LNCaP clone FGC (cell line): ENCODE data around the gene CDK18.
"Not testable (repeated sequence)": the region's sequence is repeated elsewhere in the genome, so short reads cannot be mapped to it uniquely, and the experiment has no call there.

ENCODE experiments used
- DNase-seq: peaks from one replicate; pipeline ENCODE4 v3.0.0-alpha.2; 2011; ENCODE audit warnings: low read depth
- H3K4me3 ChIP-seq: 2 replicates; pipeline ENCODE4 v1.5.1; 2011; ENCODE audit warnings: mild to moderate bottlenecking, low read depth, low read length, control low read depth
- TF ChIP-seq, protein P1 (sequence below): IDR thresholded peaks from 2 replicates; pipeline ENCODE4 v1.5.1; 2012; ENCODE audit warnings: mild to moderate bottlenecking; ENCODE audit not compliant: control insufficient read depth, insufficient read depth; ENCODE audit errors: extremely low read depth

Gene CDK18

DNA sequence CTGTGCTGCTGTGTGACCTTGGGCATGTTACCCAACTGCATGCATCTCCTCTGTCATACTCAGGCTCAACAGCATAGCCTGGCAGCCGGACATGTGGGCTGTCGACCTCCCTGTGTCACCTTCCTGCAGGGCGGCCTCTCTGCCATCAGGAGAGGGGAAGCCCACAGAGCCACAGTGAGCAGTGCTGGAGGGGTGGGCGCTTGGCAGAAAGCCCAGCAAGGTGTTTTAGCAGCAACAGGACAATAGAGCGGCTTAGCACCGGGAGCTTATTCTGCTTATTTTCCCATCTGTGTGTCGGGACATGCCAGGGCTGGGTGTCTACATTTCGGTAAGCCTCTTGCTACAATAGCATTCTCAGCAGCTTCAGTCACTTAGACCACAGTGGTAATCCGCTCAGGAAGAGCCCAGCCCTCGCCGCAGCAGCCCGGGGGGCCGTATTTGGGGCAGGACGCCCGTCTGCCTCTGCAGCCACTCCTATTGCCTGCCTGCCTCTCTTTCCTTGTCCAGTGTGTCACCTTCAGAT is 22.8 kb upstream of the CDK18 start:
- no peak for DNase-seq
- H3K4me3 ChIP-seq, result no peak overlapping the region
- TF ChIP-seq, protein P1, sequence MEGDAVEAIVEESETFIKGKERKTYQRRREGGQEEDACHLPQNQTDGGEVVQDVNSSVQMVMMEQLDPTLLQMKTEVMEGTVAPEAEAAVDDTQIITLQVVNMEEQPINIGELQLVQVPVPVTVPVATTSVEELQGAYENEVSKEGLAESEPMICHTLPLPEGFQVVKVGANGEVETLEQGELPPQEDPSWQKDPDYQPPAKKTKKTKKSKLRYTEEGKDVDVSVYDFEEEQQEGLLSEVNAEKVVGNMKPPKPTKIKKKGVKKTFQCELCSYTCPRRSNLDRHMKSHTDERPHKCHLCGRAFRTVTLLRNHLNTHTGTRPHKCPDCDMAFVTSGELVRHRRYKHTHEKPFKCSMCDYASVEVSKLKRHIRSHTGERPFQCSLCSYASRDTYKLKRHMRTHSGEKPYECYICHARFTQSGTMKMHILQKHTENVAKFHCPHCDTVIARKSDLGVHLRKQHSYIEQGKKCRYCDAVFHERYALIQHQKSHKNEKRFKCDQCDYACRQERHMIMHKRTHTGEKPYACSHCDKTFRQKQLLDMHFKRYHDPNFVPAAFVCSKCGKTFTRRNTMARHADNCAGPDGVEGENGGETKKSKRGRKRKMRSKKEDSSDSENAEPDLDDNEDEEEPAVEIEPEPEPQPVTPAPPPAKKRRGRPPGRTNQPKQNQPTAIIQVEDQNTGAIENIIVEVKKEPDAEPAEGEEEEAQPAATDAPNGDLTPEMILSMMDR, result no peak

- not testable (repeated sequence) for H3K4me3 ChIP-seq, DNase-seq
Observed at GRCh38 chr1:205482587-205482986, 21.9 kb upstream of the CDK18 start.

DNA sequence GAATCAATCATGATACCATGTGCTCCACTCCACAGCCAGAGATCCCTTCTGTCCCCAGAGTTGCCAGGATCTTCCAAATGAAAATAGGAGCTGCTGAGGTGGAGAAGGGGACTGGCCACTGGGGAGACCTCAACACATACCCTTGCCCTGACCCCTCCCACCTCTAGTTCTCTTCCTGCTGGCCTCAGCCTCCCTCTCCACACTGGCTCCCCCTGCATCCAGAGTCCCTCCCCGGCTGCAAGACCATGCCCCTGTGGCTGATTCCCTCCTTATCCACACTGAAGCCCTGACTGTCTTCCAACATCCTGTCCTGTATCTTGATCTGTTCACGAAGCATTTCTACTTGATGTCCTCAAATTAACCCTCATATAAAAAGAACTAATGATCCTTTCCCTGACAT is 21.1 kb upstream of the CDK18 start:
- H3K4me3 ChIP-seq, result no peak overlapping the region
- TF ChIP-seq, protein P1, result no peak
- no peak for DNase-seq

DNA sequence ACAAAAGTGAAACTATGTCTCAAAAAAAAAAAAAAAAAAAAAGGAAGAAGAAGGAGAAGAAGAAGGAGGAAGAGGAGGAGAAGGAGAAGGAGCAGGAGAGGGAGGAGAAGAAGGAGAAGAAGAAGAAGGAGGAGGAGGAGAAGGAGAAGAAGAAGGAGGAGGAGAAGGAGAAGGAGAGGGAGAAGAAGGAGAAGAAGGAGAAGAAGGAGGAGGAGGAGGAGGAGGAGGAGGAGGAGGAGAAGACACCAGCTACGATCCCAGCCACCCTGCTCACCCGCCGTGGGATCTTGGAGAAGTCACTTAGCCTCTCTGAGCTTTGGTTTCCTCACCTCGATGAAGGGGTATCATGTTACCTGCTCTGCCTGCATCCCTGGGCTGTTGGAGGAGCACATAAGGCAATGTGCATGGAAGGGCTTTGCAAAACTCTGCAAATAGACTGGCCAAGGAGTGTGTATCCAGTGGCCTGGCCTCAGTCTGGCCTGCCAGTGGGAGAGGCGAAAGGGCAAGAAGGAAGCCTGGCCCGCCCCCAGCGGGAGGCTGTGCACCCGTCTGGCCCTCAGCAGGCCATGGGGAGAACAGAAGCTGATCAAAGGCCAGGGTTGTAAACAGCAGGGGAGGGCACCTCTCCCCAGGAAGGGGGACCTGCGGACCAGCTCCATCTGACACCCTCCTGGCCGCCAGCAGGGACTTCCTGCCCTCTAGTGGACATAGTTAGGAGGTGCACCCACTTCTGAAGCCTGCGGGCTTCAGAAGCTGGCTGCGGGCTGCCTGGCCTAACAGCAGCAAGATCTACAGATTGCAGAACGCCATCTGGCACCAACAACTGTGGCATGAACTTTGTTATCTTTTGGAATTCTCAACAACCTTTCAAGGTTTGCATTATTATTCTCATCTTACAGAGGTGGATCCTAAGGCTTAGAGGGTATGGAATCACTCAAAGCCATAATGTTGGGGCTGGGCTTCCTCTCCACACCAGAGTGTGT is 19.2 kb upstream of the CDK18 start:
- TF ChIP-seq, protein P1, result peak; percentile 94
- H3K4me3 ChIP-seq, result no peak overlapping the region
- DNase-seq, result no peak

DNA sequence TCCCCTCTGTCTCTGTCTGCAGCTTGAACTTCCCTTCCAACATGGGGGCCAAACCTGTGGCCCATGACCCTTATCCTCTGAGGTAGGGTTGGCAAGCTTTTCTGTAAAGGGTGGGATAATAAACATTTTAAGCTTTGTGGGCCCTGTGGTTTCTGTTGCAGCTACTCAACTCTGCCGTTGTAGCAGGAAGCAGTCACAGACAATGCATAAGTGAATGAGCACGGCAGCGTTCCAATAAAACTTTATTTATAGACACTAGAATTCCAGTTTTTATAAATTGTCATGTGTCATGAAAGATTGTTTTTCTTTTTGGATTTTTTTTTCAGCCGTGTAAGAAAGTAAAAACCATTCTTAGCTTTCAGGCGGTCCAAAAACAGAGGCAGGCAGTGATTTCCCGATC is 18.2 kb upstream of the CDK18 start:
- H3K4me3 ChIP-seq, result no peak overlapping the region
- TF ChIP-seq, protein P1, result no peak
- no peak for DNase-seq

- no peak for DNase-seq
- H3K4me3 ChIP-seq, result no peak overlapping the region
- TF ChIP-seq, protein P1, result peak; percentile 82
Observed at GRCh38 chr1:205488074-205488723, 16.3 kb upstream of the CDK18 start.

DNA sequence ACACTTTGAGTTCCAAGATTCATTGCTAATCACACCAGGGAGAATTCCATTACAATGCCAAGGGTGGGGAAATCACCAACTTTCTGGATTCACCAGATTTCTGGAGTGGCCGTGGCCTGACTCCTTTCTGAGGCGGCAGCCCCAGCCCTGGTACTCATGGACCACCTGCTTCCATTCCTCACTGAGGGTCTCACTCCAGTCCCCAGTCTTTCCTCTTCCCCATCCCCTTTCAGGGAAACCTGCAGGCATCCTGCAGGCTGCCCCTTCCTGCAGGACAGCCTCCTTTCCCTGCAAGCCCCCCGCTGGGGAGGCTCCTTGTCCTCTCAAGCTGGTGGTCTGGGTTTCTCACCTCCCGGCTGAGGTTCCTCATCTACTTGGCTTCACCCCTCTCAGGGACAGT is 12.7 kb upstream of the CDK18 start:
- TF ChIP-seq, protein P1, result no peak
- H3K4me3 ChIP-seq, result no peak overlapping the region
- no peak for DNase-seq
